Measurements from ENCODE around the gene INHBC. TPM values are rescaled to one million over a fixed set of nuclear protein-coding genes. Genes with fewer than 3 reads are reported as not detected.

Gene INHBC, protein sequence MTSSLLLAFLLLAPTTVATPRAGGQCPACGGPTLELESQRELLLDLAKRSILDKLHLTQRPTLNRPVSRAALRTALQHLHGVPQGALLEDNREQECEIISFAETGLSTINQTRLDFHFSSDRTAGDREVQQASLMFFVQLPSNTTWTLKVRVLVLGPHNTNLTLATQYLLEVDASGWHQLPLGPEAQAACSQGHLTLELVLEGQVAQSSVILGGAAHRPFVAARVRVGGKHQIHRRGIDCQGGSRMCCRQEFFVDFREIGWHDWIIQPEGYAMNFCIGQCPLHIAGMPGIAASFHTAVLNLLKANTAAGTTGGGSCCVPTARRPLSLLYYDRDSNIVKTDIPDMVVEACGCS
- total RNA-seq (2014; rRNA removed; shearing (Covaris generic)), result not detected in 2 replicates
- total RNA-seq (2022), result 0.36 and 0.72 TPM in 2 replicates
- Bru-seq, nascent RNA, result percentile 31 among the genes with signal in this experiment
- percentile 21 among the genes with signal in this experiment for BruChase-seq, experiment 1, labeled RNA remaining after a 6-hour chase
- BruChase-seq, experiment 2, labeled RNA remaining after a 2-hour chase, result percentile 29 among the genes with signal in this experiment
- long read RNA-seq, result 0 reads

DNA sequence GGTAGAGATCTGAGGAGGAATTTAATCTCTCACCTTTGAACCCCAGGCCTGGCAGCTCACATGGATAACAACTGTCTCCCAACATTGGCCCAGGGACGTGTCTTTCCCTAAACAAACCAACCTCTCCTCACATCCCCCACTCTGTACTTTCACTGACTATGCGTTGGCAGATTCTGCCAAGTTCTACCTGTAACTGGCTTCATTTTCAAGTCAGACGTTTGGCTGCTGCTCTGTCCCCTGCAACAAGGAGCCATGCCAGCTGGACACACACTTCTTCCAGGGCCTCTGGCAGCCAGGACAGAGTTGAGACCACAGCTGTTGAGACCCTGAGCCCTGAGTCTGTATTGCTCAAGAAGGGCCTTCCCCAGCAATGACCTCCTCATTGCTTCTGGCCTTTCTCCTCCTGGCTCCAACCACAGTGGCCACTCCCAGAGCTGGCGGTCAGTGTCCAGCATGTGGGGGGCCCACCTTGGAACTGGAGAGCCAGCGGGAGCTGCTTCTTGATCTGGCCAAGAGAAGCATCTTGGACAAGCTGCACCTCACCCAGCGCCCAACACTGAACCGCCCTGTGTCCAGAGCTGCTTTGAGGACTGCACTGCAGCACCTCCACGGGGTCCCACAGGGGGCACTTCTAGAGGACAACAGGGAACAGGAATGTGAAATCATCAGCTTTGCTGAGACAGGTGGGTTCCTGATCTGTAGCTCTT is at the start of gene INHBC:
INHBC (plus strand) TSS at position 268 of the 707 bp plus-strand sequence; CDS start at position 371, 103 bp downstream.
- H2AFZ ChIP-seq (ENCODE audit: low read length), result peak within 1 kb of the TSS; percentile 62; the same call in 1 of the 2 replicates
- DNase-seq (ENCODE audit: low spot score), result no peak
- POLR2A ChIA-PET, result no interaction called here
- no peaks in the 10 kb centered on the region for H3K36me3 ChIP-seq (ENCODE audit: insufficient read depth, low read length)
- no peaks in the 10 kb centered on the region for H4K20me1 ChIP-seq (ENCODE audit: insufficient read depth, low read length)
- no peaks in the 10 kb centered on the region for H3K9me2 ChIP-seq (ENCODE audit: insufficient read depth, low read length)
- H3K79me2 ChIP-seq (ENCODE audit: insufficient read depth, low read depth, low read length), result peaks cover 6% of the 10 kb centered on the region
- no peaks in the 10 kb centered on the region for H3K9me3 ChIP-seq (ENCODE audit: low read length)
- H3K4me1 ChIP-seq (ENCODE audit: insufficient read depth, low read length, poor library complexity, severe bottlenecking), result peaks cover 17% of the 10 kb centered on the region
- no TSS peak for BruUV-seq (replicated peaks)
- no peak within 1 kb of the TSS for H3K4me2 ChIP-seq (ENCODE audit: low read length)
- H3K4me3 ChIP-seq (ENCODE audit: low read depth, low read length, poor library complexity, severe bottlenecking), result no peak within 1 kb of the TSS
- CTCF ChIA-PET (ENCODE audit: unreplicated experiment), result no interaction called here
- intact Hi-C loops (cut with micrococcal nuclease; ENCODE audit: unreplicated experiment), result no loop called here
- TF ChIP-seq, protein P1, sequence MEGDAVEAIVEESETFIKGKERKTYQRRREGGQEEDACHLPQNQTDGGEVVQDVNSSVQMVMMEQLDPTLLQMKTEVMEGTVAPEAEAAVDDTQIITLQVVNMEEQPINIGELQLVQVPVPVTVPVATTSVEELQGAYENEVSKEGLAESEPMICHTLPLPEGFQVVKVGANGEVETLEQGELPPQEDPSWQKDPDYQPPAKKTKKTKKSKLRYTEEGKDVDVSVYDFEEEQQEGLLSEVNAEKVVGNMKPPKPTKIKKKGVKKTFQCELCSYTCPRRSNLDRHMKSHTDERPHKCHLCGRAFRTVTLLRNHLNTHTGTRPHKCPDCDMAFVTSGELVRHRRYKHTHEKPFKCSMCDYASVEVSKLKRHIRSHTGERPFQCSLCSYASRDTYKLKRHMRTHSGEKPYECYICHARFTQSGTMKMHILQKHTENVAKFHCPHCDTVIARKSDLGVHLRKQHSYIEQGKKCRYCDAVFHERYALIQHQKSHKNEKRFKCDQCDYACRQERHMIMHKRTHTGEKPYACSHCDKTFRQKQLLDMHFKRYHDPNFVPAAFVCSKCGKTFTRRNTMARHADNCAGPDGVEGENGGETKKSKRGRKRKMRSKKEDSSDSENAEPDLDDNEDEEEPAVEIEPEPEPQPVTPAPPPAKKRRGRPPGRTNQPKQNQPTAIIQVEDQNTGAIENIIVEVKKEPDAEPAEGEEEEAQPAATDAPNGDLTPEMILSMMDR (conservative IDR thresholded peaks at IDR 0.05; ENCODE audit: low read length), result no peak
- TF ChIP-seq EZH2phosphoT487 (IDR thresholded peaks at IDR 0.05; ENCODE audit: borderline replicate concordance, low read depth, low read length), result no peak
- H3K27ac ChIP-seq (ENCODE audit: low read depth, low read length, poor library complexity, severe bottlenecking), result no peak within 1 kb of the TSS

DNA sequence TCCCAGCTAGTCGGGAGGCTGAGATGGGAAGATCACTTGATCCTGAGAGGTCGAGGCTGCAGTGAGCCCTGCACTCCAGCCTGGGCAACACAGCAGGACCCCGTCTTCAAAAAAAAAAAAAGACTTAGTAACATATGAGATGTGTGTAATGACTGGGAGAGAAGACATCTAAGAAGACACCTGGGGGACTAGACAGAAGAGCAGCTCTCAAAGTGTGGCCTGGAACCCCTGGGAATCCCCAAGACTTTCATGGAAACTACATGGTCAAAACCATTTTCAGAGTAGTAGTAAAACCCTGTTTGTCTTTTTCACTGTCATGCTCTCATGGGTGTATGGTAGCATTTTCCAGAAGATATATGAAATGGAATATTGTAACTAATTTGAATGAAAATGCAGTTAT is 49.0 kb upstream of the INHBC start:
- Histone ChIP-seq H3K9me2 (ENCODE audit: insufficient read depth, low read length) (no peaks in the 10 kb centered on the region), H3K9me3 (ENCODE audit: low read length) (no peaks in the 10 kb centered on the region), H2AFZ (ENCODE audit: low read length) (no peak overlapping the region), H3K79me2 (ENCODE audit: insufficient read depth, low read depth, low read length) (no peaks in the 10 kb centered on the region), H3K4me1 (ENCODE audit: insufficient read depth, low read length, poor library complexity, severe bottlenecking) (no peaks in the 10 kb centered on the region), H3K27ac (ENCODE audit: low read depth, low read length, poor library complexity, severe bottlenecking) (no peak overlapping the region), H3K36me3 (ENCODE audit: insufficient read depth, low read length) (peaks cover 20% of the 10 kb centered on the region), H3K4me3 (ENCODE audit: low read depth, low read length, poor library complexity, severe bottlenecking) (no peak overlapping the region), H3K4me2 (ENCODE audit: low read length) (no peak overlapping the region), H4K20me1 (ENCODE audit: insufficient read depth, low read length) (no peaks in the 10 kb centered on the region)
- ChIA-PET POLR2A (interaction anchor here (0.7 to 1.3 kb wide), 2 partner anchors 36 to 67 kb away, joined by 3 to 5 read pairs; no protein-coding TSS in a partner anchor), CTCF (ENCODE audit: unreplicated experiment) (no interaction called here)
- intact Hi-C loops (cut with micrococcal nuclease; ENCODE audit: unreplicated experiment), result no loop called here
- TF ChIP-seq, protein P1 (conservative IDR thresholded peaks at IDR 0.05; ENCODE audit: low read length), result no peak
- TF ChIP-seq EZH2phosphoT487 (IDR thresholded peaks at IDR 0.05; ENCODE audit: borderline replicate concordance, low read depth, low read length), result no peak
- DNase-seq (ENCODE audit: low spot score), result no peak
- no TSS peak for BruUV-seq (replicated peaks)

Data from OCI-LY7 (cell line).